HG03175 (cell line): ENCODE measurements around the gene PIM1.
"Not testable (repeated sequence)": the region's sequence is repeated elsewhere in the genome, so short reads cannot be mapped to it uniquely, and the experiment has no call there.

Source experiments
- ATAC-seq: cut with Tn5 transposase; IDR thresholded peaks from one replicate; pipeline ENCODE4 v1.9.1; 2021; ENCODE audit warnings: mild to moderate bottlenecking, moderate library complexity; ENCODE audit not compliant: unreplicated experiment

Gene PIM1

GRCh38 chr6:37170273-37171200 is 585 bp downstream of the PIM1 start:
- peak; percentile 34 for ATAC-seq

GRCh38 chr6:37171201-37171969 is 1.4 kb downstream of the PIM1 start:
- no peak for ATAC-seq

GRCh38 chr6:37171970-37172812 is 2.2 kb downstream of the PIM1 start:
- no peak for ATAC-seq

GRCh38 chr6:37172912-37173492 is 3.0 kb downstream of the PIM1 start:
- ATAC-seq: no peak

GRCh38 chr6:37173493-37174195 is 3.7 kb downstream of the PIM1 start:
- ATAC-seq: no peak

GRCh38 chr6:37174196-37174514 is 4.2 kb downstream of the PIM1 start:
- ATAC-seq: no peak

- ATAC-seq: no peak
Measured at GRCh38 chr6:37174515-37175331, 4.8 kb downstream of the PIM1 start.

- peak; percentile 45 for ATAC-seq
Measured at GRCh38 chr6:37175332-37176267, 5.6 kb downstream of the PIM1 start.

- ATAC-seq: no peak
Measured at GRCh38 chr6:37176268-37177076, 6.5 kb downstream of the PIM1 start.

GRCh38 chr6:37177077-37177934 is 7.4 kb downstream of the PIM1 start:
- no peak for ATAC-seq

GRCh38 chr6:37177935-37178517 is 8.1 kb downstream of the PIM1 start:
- no peak for ATAC-seq

GRCh38 chr6:37180075-37180474 is 10.1 kb downstream of the PIM1 start:
- ATAC-seq: no peak

- not testable (repeated sequence) for ATAC-seq
Measured at GRCh38 chr6:37180610-37181009, 10.7 kb downstream of the PIM1 start.

GRCh38 chr6:37182736-37183590 is 13.0 kb downstream of the PIM1 start:
- ATAC-seq: peak; percentile 73
